GM18951 (cell line): Measurements from ENCODE around the gene BIN1.

Experiments
- POLR2A ChIP-seq: IDR thresholded peaks from 4 replicates; pipeline ENCODE4 v1.6.1; 2011; ENCODE audit warnings: mild to moderate bottlenecking; ENCODE audit not compliant: insufficient read length, insufficient read depth; ENCODE audit errors: extremely low read depth
- in situ Hi-C: fragments of 300-500 bp; cut with MboI; formaldehyde crosslinking; loops from one replicate; pipeline ENCODE4 v1.12.0; 2022; ENCODE audit warnings: low sequenced_read_pairs, mixed read lengths, inconsistent platforms; ENCODE audit not compliant: unreplicated experiment

Gene BIN1

GRCh38 chr2:127078028-127078427 lies 28.9 kb downstream of the BIN1 start:
- in situ Hi-C loops = no loop called here
- TF ChIP-seq POLR2A = no peak

GRCh38 chr2:127076924-127077323 lies 30.0 kb downstream of the BIN1 start:
- in situ Hi-C loops = no loop called here
- TF ChIP-seq POLR2A = no peak

- in situ Hi-C loops = no loop called here
- TF ChIP-seq POLR2A = no peak
Observed at GRCh38 chr2:127076290-127076689, 30.7 kb downstream of the BIN1 start.

- in situ Hi-C loops = no loop called here
- no peak for TF ChIP-seq POLR2A
Observed at GRCh38 chr2:127075821-127076220, 31.1 kb downstream of the BIN1 start.

- in situ Hi-C loops = no loop called here
- TF ChIP-seq POLR2A = no peak
Observed at GRCh38 chr2:127074936-127075335, 32.0 kb downstream of the BIN1 start.

- no peak for TF ChIP-seq POLR2A
- in situ Hi-C loops = no loop called here
Observed at GRCh38 chr2:127074358-127074757, 32.6 kb downstream of the BIN1 start.

- in situ Hi-C loops = no loop called here
- TF ChIP-seq POLR2A = no peak
Observed at GRCh38 chr2:127072970-127073369, 34.0 kb downstream of the BIN1 start.

- in situ Hi-C loops = no loop called here
- TF ChIP-seq POLR2A = no peak
Observed at GRCh38 chr2:127072396-127072795, 34.6 kb downstream of the BIN1 start.

GRCh38 chr2:127071901-127072328 lies 35.0 kb downstream of the BIN1 start:
- TF ChIP-seq POLR2A = no peak
- in situ Hi-C loops = no loop called here

- in situ Hi-C loops = no loop called here
- no peak for TF ChIP-seq POLR2A
Observed at GRCh38 chr2:127070221-127070620, 36.7 kb downstream of the BIN1 start.

GRCh38 chr2:127069536-127069935 lies 37.4 kb downstream of the BIN1 start:
- in situ Hi-C loops = no loop called here

GRCh38 chr2:127069003-127069402 lies 38.0 kb downstream of the BIN1 start:
- TF ChIP-seq POLR2A = no peak
- in situ Hi-C loops = no loop called here

More at GRCh38 chr2:127069536-127069935, 37.4 kb downstream of the BIN1 start:
- no peak for TF ChIP-seq POLR2A

- no peak for TF ChIP-seq POLR2A
- in situ Hi-C loops = no loop called here
Observed at GRCh38 chr2:127068351-127068741, 38.6 kb downstream of the BIN1 start.

GRCh38 chr2:127067620-127068350 lies 39.2 kb downstream of the BIN1 start:
- TF ChIP-seq POLR2A = no peak
- in situ Hi-C loops = no loop called here
